Cardiac fibroblast (primary cell): ENCODE data around the gene CLIP1.

Experiments
- DNase-seq, 2 donors: peaks; one replicate each; pipeline versions ENCODE4 v3.0.0 to v3.0.0-alpha.2; 2010; ENCODE audit warnings: low read depth in 2 of 2
- H3K4me3 ChIP-seq, 2 donors: replicated peaks in 1 of 2; 1 replicate in 1 of 2; 2 replicates in 1 of 2; pipeline ENCODE4 v1.5.1; 2011; ENCODE audit warnings: low read depth in 2 of 2, low read length in 2 of 2, mild to moderate bottlenecking in 2 of 2, moderate library complexity in 1 of 2
- CTCF ChIP-seq: IDR thresholded peaks from one replicate; pipeline ENCODE4 v1.5.1; 2011; ENCODE audit warnings: low read depth, mild to moderate bottlenecking, low read length, inconsistent platforms

The CLIP1 gene

GRCh38 chr12:122318607-122319605 is 103.6 kb downstream of the CLIP1 start:
- H3K4me3 ChIP-seq, result no peak overlapping the region

GRCh38 chr12:122312926-122313325 is 109.5 kb downstream of the CLIP1 start:
- DNase-seq, result no peak
- no peak for TF ChIP-seq CTCF
- no peak overlapping the region for H3K4me3 ChIP-seq

More at GRCh38 chr12:122318607-122319605, 103.6 kb downstream of the CLIP1 start:
- DNase-seq, result peak; percentile 96 to 97
- no peak for TF ChIP-seq CTCF

- TF ChIP-seq CTCF, result no peak
- no peak overlapping the region for H3K4me3 ChIP-seq
- no peak for DNase-seq
Observed at GRCh38 chr12:122311696-122312095, 110.8 kb downstream of the CLIP1 start.

- TF ChIP-seq CTCF, result no peak
- no peak overlapping the region for H3K4me3 ChIP-seq
- no peak for DNase-seq
Observed at GRCh38 chr12:122310626-122311333, 111.7 kb downstream of the CLIP1 start.

GRCh38 chr12:122309564-122310121 is 112.8 kb downstream of the CLIP1 start:
- no peak for TF ChIP-seq CTCF

GRCh38 chr12:122308811-122309210 is 113.7 kb downstream of the CLIP1 start:
- TF ChIP-seq CTCF, result no peak
- H3K4me3 ChIP-seq, result no peak overlapping the region
- DNase-seq, result peak in 1 of 2 donors; percentile 52

More at GRCh38 chr12:122309564-122310121, 112.8 kb downstream of the CLIP1 start:
- no peak for DNase-seq
- no peak overlapping the region for H3K4me3 ChIP-seq
